ENCODE measurements around the gene ODF2.

ODF2 gene

GRCh38 chr9:128455849-128456612 is at the start of gene ODF2:
TSS of gene ODF2 (plus strand) at chr9:128456006. CDS start at chr9:128456092, 86 bp downstream.
- TF ChIP-seq, protein P1, sequence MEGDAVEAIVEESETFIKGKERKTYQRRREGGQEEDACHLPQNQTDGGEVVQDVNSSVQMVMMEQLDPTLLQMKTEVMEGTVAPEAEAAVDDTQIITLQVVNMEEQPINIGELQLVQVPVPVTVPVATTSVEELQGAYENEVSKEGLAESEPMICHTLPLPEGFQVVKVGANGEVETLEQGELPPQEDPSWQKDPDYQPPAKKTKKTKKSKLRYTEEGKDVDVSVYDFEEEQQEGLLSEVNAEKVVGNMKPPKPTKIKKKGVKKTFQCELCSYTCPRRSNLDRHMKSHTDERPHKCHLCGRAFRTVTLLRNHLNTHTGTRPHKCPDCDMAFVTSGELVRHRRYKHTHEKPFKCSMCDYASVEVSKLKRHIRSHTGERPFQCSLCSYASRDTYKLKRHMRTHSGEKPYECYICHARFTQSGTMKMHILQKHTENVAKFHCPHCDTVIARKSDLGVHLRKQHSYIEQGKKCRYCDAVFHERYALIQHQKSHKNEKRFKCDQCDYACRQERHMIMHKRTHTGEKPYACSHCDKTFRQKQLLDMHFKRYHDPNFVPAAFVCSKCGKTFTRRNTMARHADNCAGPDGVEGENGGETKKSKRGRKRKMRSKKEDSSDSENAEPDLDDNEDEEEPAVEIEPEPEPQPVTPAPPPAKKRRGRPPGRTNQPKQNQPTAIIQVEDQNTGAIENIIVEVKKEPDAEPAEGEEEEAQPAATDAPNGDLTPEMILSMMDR (IDR thresholded peaks at IDR 0.05), result no peak

DNA sequence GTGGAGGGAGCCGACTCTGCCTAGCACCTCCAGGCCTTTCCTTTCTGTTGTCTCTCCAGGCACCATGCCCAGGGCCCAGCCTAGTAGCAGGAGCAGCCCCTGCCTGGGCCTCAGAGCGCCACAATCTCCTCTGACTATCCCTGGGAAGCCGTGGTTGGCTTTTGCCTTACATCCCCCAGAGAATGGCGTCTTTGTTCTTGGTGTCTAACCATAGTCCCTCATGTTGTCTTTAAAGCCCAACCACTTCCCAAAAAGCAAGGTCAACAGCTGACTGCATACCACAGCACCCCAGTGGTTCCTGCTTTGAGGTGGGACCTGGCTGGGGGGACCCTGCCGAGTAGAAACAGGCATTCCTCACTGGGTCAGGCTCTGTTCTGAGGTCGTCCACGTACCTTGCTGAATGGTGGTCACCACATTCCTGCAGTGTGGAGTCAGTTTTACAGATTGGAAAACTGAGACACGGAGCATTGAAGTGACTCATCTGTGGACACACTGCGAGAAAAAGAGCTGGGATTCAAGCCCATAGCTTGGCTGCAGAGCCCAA is 48.9 kb upstream of the ODF2 start:
- TF ChIP-seq, protein P1 (IDR thresholded peaks at IDR 0.05), result no peak

GRCh38 chr9:128408963-128409431 is 46.8 kb upstream of the ODF2 start:
- TF ChIP-seq, protein P1 (IDR thresholded peaks at IDR 0.05), result no peak

GRCh38 chr9:128409450-128409849 is 46.4 kb upstream of the ODF2 start:
- TF ChIP-seq, protein P1 (IDR thresholded peaks at IDR 0.05), result no peak

- TF ChIP-seq, protein P1 (IDR thresholded peaks at IDR 0.05), result no peak; the same call in 1 of the 2 replicates
These were observed 45.8 kb upstream of the ODF2 start for GRCh38 chr9:128409978-128410377.

GRCh38 chr9:128411364-128412119 is 44.3 kb upstream of the ODF2 start:
- TF ChIP-seq, protein P1 (IDR thresholded peaks at IDR 0.05), result no peak

- TF ChIP-seq, protein P1 (IDR thresholded peaks at IDR 0.05), result peak; percentile 28; the same call in 1 of the 2 replicates
These were observed 43.6 kb upstream of the ODF2 start for GRCh38 chr9:128412120-128412790.
